SK-N-MC (cell line): Measurements from ENCODE around the gene HIBCH.
"Not testable (repeated sequence)": the region's sequence is repeated elsewhere in the genome, so short reads cannot be mapped to it uniquely, and the experiment has no call there.

Experiments
- DNase-seq: peaks from one replicate; pipeline ENCODE4 v3.0.0-alpha.2; 2011; ENCODE audit warnings: low read depth, low spot score
- H3K27ac ChIP-seq: fragments of 200-600 bp; sonication (generic); 2 replicates; pipeline ENCODE4 v1.5.1; 2016; ENCODE audit warnings: mixed run types
- H3K36me3 ChIP-seq: fragments of 200-600 bp; sonication (generic); 2 replicates; pipeline ENCODE4 v1.6.1; 2017; ENCODE audit warnings: antibody characterized with exemption, low read length, mixed read lengths; ENCODE audit not compliant: insufficient read depth
- H3K4me3 ChIP-seq: fragments of 200-600 bp; sonication (generic); 2 replicates; pipeline ENCODE4 v1.5.1; 2016
- H3K9ac ChIP-seq: fragments of 200-600 bp; sonication (generic); 2 replicates; pipeline ENCODE4 v1.8.0; 2017; ENCODE audit warnings: mixed run types, mixed read lengths; ENCODE audit not compliant: insufficient read length
- H3K9me3 ChIP-seq: fragments of 200-600 bp; sonication (generic); 2 replicates; pipeline ENCODE4 v1.6.1; 2017; ENCODE audit warnings: low read depth, mild to moderate bottlenecking, antibody characterized with exemption, low read length, moderate library complexity, mixed read lengths
- EZH2 ChIP-seq: fragments of 200-600 bp; sonication (generic); IDR thresholded peaks from one replicate; pipeline ENCODE4 v1.6.1; 2017; ENCODE audit warnings: antibody characterized with exemption
- FOXP2 ChIP-seq: optimal IDR thresholded peaks from 2 replicates; pipeline ENCODE3; 2011; ENCODE audit warnings: mild to moderate bottlenecking, moderate library complexity; ENCODE audit not compliant: insufficient read depth; ENCODE audit errors: extremely low read length, control extremely low read depth
- POLR2AphosphoS5 ChIP-seq: IDR thresholded peaks from 2 replicates; pipeline ENCODE4 v1.6.1; 2012; ENCODE audit warnings: mild to moderate bottlenecking, low read depth, low read length, borderline replicate concordance

HIBCH gene

DNA sequence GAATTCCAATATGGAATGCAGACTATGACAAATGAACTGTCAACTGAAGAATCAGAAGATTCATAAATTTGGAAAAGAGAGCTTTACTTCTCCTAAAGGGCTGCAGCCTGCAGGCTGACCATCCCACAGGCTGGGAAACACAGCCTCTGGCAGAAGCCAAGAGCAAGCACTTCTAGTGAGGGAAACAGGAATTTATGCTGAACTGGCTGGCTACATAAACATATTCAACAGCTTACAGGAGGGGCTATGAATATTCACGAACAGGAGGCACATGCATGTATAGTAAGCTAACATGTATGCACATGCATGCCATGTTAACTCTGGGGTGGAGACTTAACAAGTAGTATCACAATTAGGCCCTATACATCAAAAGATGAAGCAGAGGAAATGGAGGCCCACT, 17.6 kb downstream of the HIBCH start:
- H3K36me3 ChIP-seq = peaks cover 21% of the 10 kb centered on the region; the same call in 1 of the 2 replicates
- no peak overlapping the region for H3K4me3 ChIP-seq
- DNase-seq = no peak
- no peak overlapping the region for H3K27ac ChIP-seq
- TF ChIP-seq FOXP2 (no peak), POLR2AphosphoS5 (no peak), EZH2 (no peak)
- H3K9ac ChIP-seq = no peak overlapping the region
- no peaks in the 10 kb centered on the region for H3K9me3 ChIP-seq

DNA sequence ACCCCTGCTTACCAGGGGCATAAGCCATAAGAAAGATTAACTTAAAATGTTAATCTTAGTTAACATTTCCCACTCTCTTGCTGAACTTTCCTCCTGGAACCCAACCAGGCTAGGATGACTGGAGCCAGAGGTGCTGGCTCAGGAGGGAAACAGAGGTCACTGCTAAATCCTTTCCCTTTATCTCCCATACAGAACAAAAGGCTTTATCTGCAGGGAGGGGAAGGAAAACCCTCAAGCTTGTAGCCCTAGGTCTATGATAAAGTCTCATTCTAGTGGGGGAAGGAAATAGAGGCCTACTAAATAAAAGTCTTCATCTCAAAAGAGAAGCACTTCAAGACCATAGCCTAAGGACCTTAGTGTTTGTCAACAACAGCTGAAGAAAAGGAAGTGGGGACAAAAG, 18.6 kb downstream of the HIBCH start:
- Histone ChIP-seq H3K9me3 (no peaks in the 10 kb centered on the region), H3K27ac (no peak overlapping the region), H3K4me3 (no peak overlapping the region), H3K36me3 (peaks cover 21% of the 10 kb centered on the region; the same call in 1 of the 2 replicates), H3K9ac (no peak overlapping the region)
- no peak for DNase-seq
- TF ChIP-seq FOXP2 (no peak), POLR2AphosphoS5 (no peak), EZH2 (no peak)

GRCh38 chr2:190297880-190298279, 21.7 kb downstream of the HIBCH start:
- H3K36me3 ChIP-seq = peaks cover 25% of the 10 kb centered on the region
- H3K9me3 ChIP-seq, H3K9ac ChIP-seq, DNase-seq, H3K4me3 ChIP-seq, H3K27ac ChIP-seq: not testable (repeated sequence)

DNA sequence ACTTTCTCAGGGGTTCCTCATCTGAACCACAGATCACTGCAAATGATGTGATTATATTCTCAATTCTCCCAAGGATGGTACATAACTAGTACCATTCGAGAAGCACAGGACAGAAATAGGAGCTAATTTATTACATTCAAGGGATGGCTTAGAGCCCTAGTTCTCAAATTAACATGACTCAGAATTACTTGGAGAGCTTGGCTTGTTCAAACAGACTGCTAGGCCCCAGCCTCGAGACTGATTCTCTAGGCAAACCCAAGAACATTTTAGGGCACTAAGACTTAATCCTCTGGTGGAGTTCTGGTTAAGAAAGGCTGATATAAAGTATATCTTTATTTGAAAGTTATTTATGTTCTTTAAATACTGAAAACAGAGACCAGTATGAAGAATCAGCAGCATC, 35.8 kb downstream of the HIBCH start:
- Histone ChIP-seq H3K9ac (no peak overlapping the region), H3K9me3 (no peaks in the 10 kb centered on the region), H3K27ac (no peak overlapping the region), H3K4me3 (no peak overlapping the region), H3K36me3 (peaks cover 10% of the 10 kb centered on the region)
- no peak for TF ChIP-seq POLR2AphosphoS5
- TF ChIP-seq EZH2 = no peak
- TF ChIP-seq FOXP2 = no peak
- DNase-seq = no peak

- Histone ChIP-seq H3K9me3 (no peaks in the 10 kb centered on the region), H3K4me3 (no peak overlapping the region), H3K36me3 (no peaks in the 10 kb centered on the region), H3K27ac (no peak overlapping the region), H3K9ac (no peak overlapping the region)
- TF ChIP-seq POLR2AphosphoS5 (no peak), EZH2 (no peak), FOXP2 (no peak)
- no peak for DNase-seq
Observed at GRCh38 chr2:190280565-190281350, 38.9 kb downstream of the HIBCH start.

GRCh38 chr2:190279256-190280134, 40.1 kb downstream of the HIBCH start:
- not testable (repeated sequence) for H3K9me3 ChIP-seq, H3K9ac ChIP-seq, H3K36me3 ChIP-seq, H3K4me3 ChIP-seq, DNase-seq, H3K27ac ChIP-seq

DNA sequence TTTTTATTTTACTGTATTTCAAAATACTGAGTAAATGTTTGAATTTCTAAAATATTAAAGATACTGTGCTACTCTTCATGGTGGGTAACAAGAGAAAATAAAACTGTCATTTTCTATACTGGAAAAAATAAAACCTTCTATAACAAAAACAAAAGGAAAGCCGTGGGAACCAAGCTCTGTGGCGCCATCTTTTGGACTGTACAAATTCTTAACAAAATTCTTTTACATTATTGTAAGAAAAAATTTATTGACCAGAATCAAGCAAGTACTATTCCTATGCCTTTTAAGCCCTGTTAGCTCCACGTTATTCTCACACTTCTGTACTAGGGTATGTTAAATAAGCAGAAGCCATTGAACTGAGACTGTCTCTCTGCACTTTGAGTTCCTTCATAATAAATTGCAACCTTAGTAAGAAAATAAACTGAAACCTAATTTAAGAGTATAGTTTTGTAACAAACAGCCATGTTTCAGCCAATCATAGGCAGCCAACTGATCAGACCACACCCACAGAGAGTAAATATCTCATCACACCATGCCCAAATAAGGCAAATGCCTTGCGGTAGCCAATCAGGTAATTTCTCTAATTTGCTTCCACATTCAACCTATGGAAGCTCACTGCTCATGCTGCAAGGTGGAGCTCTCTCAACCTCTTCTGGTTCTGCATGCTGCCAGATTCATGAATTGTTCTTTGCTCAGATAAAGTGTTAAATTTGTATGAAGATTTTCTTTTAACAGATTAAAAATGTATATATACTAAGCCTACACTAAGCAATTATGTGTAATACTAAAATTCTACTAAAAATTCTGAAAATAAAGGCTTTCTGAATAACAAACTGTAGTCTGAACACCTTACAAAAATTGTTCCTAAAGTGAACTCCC, 42.2 kb downstream of the HIBCH start:
- Histone ChIP-seq H3K36me3 (no peaks in the 10 kb centered on the region), H3K9me3 (no peaks in the 10 kb centered on the region), H3K9ac (no peak overlapping the region), H3K4me3 (no peak overlapping the region), H3K27ac (peak overlapping the region; percentile 16; the same call in 1 of the 2 replicates)
- TF ChIP-seq EZH2 (no peak), FOXP2 (no peak), POLR2AphosphoS5 (no peak)
- DNase-seq = peak; percentile 32

- TF ChIP-seq EZH2 = no peak
- TF ChIP-seq FOXP2 = no peak
- no peak for TF ChIP-seq POLR2AphosphoS5
- Histone ChIP-seq H3K9ac (no peak overlapping the region), H3K4me3 (no peak overlapping the region), H3K9me3 (no peaks in the 10 kb centered on the region), H3K36me3 (no peaks in the 10 kb centered on the region), H3K27ac (no peak overlapping the region)
- no peak for DNase-seq
Observed at GRCh38 chr2:190272457-190272842, 47.2 kb downstream of the HIBCH start.
